Gastroesophageal sphincter (tissue), 4 donors: ENCODE data around the gene SLC8A1. TPM values are rescaled to one million over a fixed set of nuclear protein-coding genes. Genes with fewer than 3 reads are reported as not detected.

Source experiments
- ATAC-seq: fragments of 150-250 bp; one replicate; pipeline ENCODE4 v1.9.1; 2016; ENCODE audit warnings: mild to moderate bottlenecking, moderate library complexity
- H3K27ac ChIP-seq, 4 donors: fragments of 200-600 bp; sonication (generic) in 3 of 4; 1 replicate in 3 of 4; 2 replicates in 1 of 4; pipeline ENCODE4 v1.5.1; 2016 to 2019
- H3K27me3 ChIP-seq: fragments of 200-600 bp; sonication (generic); one replicate; pipeline ENCODE4 v1.5.1; 2019
- H3K36me3 ChIP-seq, 2 donors: fragments of 200-600 bp; sonication (generic); one replicate each; pipeline ENCODE4 v1.5.1; 2019; ENCODE audit warnings: control low read depth in 1 of 2
- H3K4me1 ChIP-seq, 3 donors: fragments of 200-600 bp; sonication (generic); 1 replicate in 2 of 3; 2 replicates in 1 of 3; pipeline ENCODE4 v1.5.1; 2016 to 2019; ENCODE audit warnings: control low read depth in 2 of 3
- H3K4me3 ChIP-seq, 2 donors: fragments of 200-600 bp; sonication (generic); one replicate each; pipeline ENCODE4 v1.5.1; 2019; ENCODE audit warnings: mild to moderate bottlenecking in 1 of 2, moderate library complexity in 1 of 2
- H3K9me3 ChIP-seq, 3 donors: fragments of 200-600 bp; sonication (generic); one replicate each; pipeline ENCODE4 v1.5.1; 2017 to 2019; ENCODE audit warnings: control low read depth in 2 of 3
- CTCF ChIP-seq, 4 experiments: fragments of 200-600 bp in 2 of 4; fragments of 450-650 bp in 2 of 4; sonication (generic) in 1 of 4; IDR thresholded peaks; one replicate each; pipeline ENCODE4 v1.5.1; 2017 to 2019; ENCODE audit warnings: antibody characterized with exemption in 4 of 4, mild to moderate bottlenecking in 2 of 4, moderate library complexity in 2 of 4
- EP300 ChIP-seq: sonication (generic); formaldehyde crosslinking; IDR thresholded peaks from one replicate; pipeline ENCODE4 v1.6.1; 2017; ENCODE audit warnings: antibody characterized with exemption, mild to moderate bottlenecking
- POLR2A ChIP-seq, 2 donors: fragments of 450-650 bp; IDR thresholded peaks; one replicate each; pipeline ENCODE4 v1.6.1; 2017; ENCODE audit warnings: antibody characterized with exemption in 2 of 2, mild to moderate bottlenecking in 2 of 2, moderate library complexity in 1 of 2
- POLR2AphosphoS5 ChIP-seq: sonication (generic); formaldehyde crosslinking; IDR thresholded peaks from one replicate; pipeline ENCODE4 v1.6.1; 2017; ENCODE audit warnings: antibody characterized with exemption
- WGBS, 2 donors: methylation state at CpG; one replicate each; pipeline ENCODE4 v1.1.5; 2018; ENCODE audit warnings: low coverage in 1 of 2; 5-methylcytosine and 5-hydroxymethylcytosine counted together
- total RNA-seq, 4 donors: library from RNA; depleted of rRNA; stranded (reverse); fragments of >200 nt; gene quantifications; one replicate each; pipeline ENCODE4 v1.1.0, GENCODE V29; 2016

Gene SLC8A1
- total RNA-seq = 100 to 1,000 TPM in 3 of 4 donors, 10 to 100 TPM in 1; 76.3 to 168 (median 146) TPM

GRCh38 chr2:40451918-40452605 is at the start of gene SLC8A1:
SLC8A1 (minus strand) TSS chr2:40452090.
- ATAC-seq = peak; percentile 66
- 0 to 2% methylated on average over 1 to 19 of the region's 82 CpGs for WGBS, 2 donors
- TF ChIP-seq CTCF (IDR thresholded peaks at IDR 0.05) (no peak), EP300 (no peak), POLR2A (IDR thresholded peaks at IDR 0.05) (peak in 1 of 2 donors; percentile 51)
- peak within 1 kb of the TSS; percentile 76 to 92 (median 90) for H3K27ac ChIP-seq
- no peaks in the 10 kb centered on the region for H3K9me3 ChIP-seq
- H3K4me1 ChIP-seq = peaks cover 0 to 35% (median 3%) of the 10 kb centered on the region in 3 donors
- no peaks in the 10 kb centered on the region for H3K36me3 ChIP-seq
- no peaks in the 10 kb centered on the region for H3K27me3 ChIP-seq
- H3K4me3 ChIP-seq = peak within 1 kb of the TSS; percentile 38 to 71

GRCh38 chr2:40499437-40499836 is 47.5 kb upstream of the SLC8A1 start:
- 100% methylated on average over 2 of the region's 2 CpGs for WGBS, 2 donors
- no peak for ATAC-seq
- no peaks in the 10 kb centered on the region for H3K27me3 ChIP-seq
- H3K4me1 ChIP-seq = no peaks in the 10 kb centered on the region
- no peaks in the 10 kb centered on the region for H3K9me3 ChIP-seq
- no peaks in the 10 kb centered on the region for H3K36me3 ChIP-seq
- H3K27ac ChIP-seq = no peak overlapping the region
- H3K4me3 ChIP-seq = no peak overlapping the region
- TF ChIP-seq CTCF (IDR thresholded peaks at IDR 0.05) (no peak), POLR2AphosphoS5 (no peak), POLR2A (IDR thresholded peaks at IDR 0.05) (no peak), EP300 (no peak)

- Histone ChIP-seq H3K27ac (no peak overlapping the region), H3K36me3 (no peaks in the 10 kb centered on the region), H3K27me3 (no peaks in the 10 kb centered on the region), H3K4me3 (no peak overlapping the region), H3K4me1 (no peaks in the 10 kb centered on the region), H3K9me3 (no peaks in the 10 kb centered on the region)
- no peak for TF ChIP-seq POLR2AphosphoS5
- TF ChIP-seq EP300 = no peak
- no peak for TF ChIP-seq POLR2A (IDR thresholded peaks at IDR 0.05)
- no peak for TF ChIP-seq CTCF (IDR thresholded peaks at IDR 0.05)
- no peak for ATAC-seq
Measured at GRCh38 chr2:40497251-40497859, 45.5 kb upstream of the SLC8A1 start.

- peak overlapping the region; percentile 48 to 86 for H3K4me3 ChIP-seq
- no peaks in the 10 kb centered on the region for H3K27me3 ChIP-seq
- ATAC-seq = no peak
- H3K4me1 ChIP-seq = peaks cover 0 to 27% (median 3%) of the 10 kb centered on the region in 3 donors
- H3K36me3 ChIP-seq = no peaks in the 10 kb centered on the region
- peak overlapping the region; percentile 62 to 73 (median 68) for H3K27ac ChIP-seq
- 40 to 57% methylated on average over 1 of the region's 1 CpG for WGBS, 2 donors
- TF ChIP-seq POLR2AphosphoS5 = no peak
- TF ChIP-seq EP300 = no peak
- TF ChIP-seq CTCF (IDR thresholded peaks at IDR 0.05) = no peak
- H3K9me3 ChIP-seq = no peaks in the 10 kb centered on the region
Measured at GRCh38 chr2:40489678-40489960, 37.7 kb upstream of the SLC8A1 start.
